ENCODE measurements around the gene APOL1.

The APOL1 gene

GRCh38 chr22:36218648-36219193 lies 34.2 kb upstream of the APOL1 start:
- no peak for TF ChIP-seq ZC3H10 (CRISPR knock-in tag; IDR thresholded peaks at IDR 0.05)
- no peak for TF ChIP-seq POU6F1 (CRISPR knock-in tag; IDR thresholded peaks at IDR 0.05; ENCODE audit: borderline replicate concordance, low read depth)
- ATAC-seq: no peak

GRCh38 chr22:36220451-36220921 lies 32.4 kb upstream of the APOL1 start:
- ATAC-seq: no peak
- TF ChIP-seq TCF4 (CRISPR knock-in tag; IDR thresholded peaks at IDR 0.05; ENCODE audit: borderline replicate concordance): no peak

GRCh38 chr22:36221799-36222751 lies 30.9 kb upstream of the APOL1 start:
- TF ChIP-seq TSHZ2 (CRISPR knock-in tag; IDR thresholded peaks at IDR 0.05) (no peak), TOX (CRISPR knock-in tag; IDR thresholded peaks at IDR 0.05; ENCODE audit: borderline replicate concordance) (no peak), ZNF70 (CRISPR knock-in tag; IDR thresholded peaks at IDR 0.05) (no peak), ZFP3 (CRISPR knock-in tag; IDR thresholded peaks at IDR 0.05) (no peak), ESRRG (CRISPR knock-in tag; IDR thresholded peaks at IDR 0.05) (no peak)
- ATAC-seq: peak; percentile 83

GRCh38 chr22:36222887-36223450 lies 30.0 kb upstream of the APOL1 start:
- ATAC-seq: no peak
- TF ChIP-seq POU6F1 (CRISPR knock-in tag; IDR thresholded peaks at IDR 0.05; ENCODE audit: borderline replicate concordance, low read depth): no peak
- TF ChIP-seq OSR1 (CRISPR knock-in tag; IDR thresholded peaks at IDR 0.05): no peak
- no peak for TF ChIP-seq ESRRG (CRISPR knock-in tag; IDR thresholded peaks at IDR 0.05)
- no peak for TF ChIP-seq BACH2 (CRISPR knock-in tag; IDR thresholded peaks at IDR 0.05; ENCODE audit: borderline replicate concordance)
- TF ChIP-seq ZC3H10 (CRISPR knock-in tag; IDR thresholded peaks at IDR 0.05): no peak
- no peak for TF ChIP-seq ZNF565 (CRISPR knock-in tag; conservative IDR thresholded peaks at IDR 0.05; ENCODE audit: low read depth)
- no peak for TF ChIP-seq SNAI2 (CRISPR knock-in tag; IDR thresholded peaks at IDR 0.05)
- TF ChIP-seq RARB (CRISPR knock-in tag; IDR thresholded peaks at IDR 0.05): no peak
- no peak for TF ChIP-seq CREB5 (CRISPR knock-in tag; IDR thresholded peaks at IDR 0.05; ENCODE audit: low read depth)
- TF ChIP-seq TSHZ2 (CRISPR knock-in tag; IDR thresholded peaks at IDR 0.05): no peak
- TF ChIP-seq GLIS3 (CRISPR knock-in tag; IDR thresholded peaks at IDR 0.05): no peak
- TF ChIP-seq ZFP3 (CRISPR knock-in tag; IDR thresholded peaks at IDR 0.05): no peak
- TF ChIP-seq ARNTL (CRISPR knock-in tag; IDR thresholded peaks at IDR 0.05; ENCODE audit: borderline replicate concordance, low read depth): no peak
- no peak for TF ChIP-seq CSDC2 (CRISPR knock-in tag; IDR thresholded peaks at IDR 0.05)
- TF ChIP-seq ZNF8 (CRISPR knock-in tag; IDR thresholded peaks at IDR 0.05): no peak
- no peak for TF ChIP-seq TCF4 (CRISPR knock-in tag; IDR thresholded peaks at IDR 0.05; ENCODE audit: borderline replicate concordance)

All from SK-N-SH treated with all-trans-retinoic acid at 6 μM for 48 hours (cell line).